Esophagus muscularis mucosa (tissue), 3 donors: ENCODE measurements around the gene SLF2.

Experiments used
- CTCF ChIP-seq, 3 experiments: fragments of 200-600 bp in 2 of 3; fragments of 450-650 bp in 1 of 3; sonication (generic) in 2 of 3; IDR thresholded peaks; one replicate each; pipeline ENCODE4 v1.5.1; 2017 to 2019; ENCODE audit warnings: antibody characterized with exemption in 3 of 3, mild to moderate bottlenecking in 2 of 3, moderate library complexity in 1 of 3
- POLR2A ChIP-seq: fragments of 450-650 bp; IDR thresholded peaks from one replicate; pipeline ENCODE4 v1.6.1; 2017; ENCODE audit warnings: antibody characterized with exemption, moderate library complexity, mild to moderate bottlenecking, low read depth
- POLR2AphosphoS5 ChIP-seq, 2 donors: sonication (generic); formaldehyde crosslinking; IDR thresholded peaks; one replicate each; pipeline ENCODE4 v1.6.1; 2017; ENCODE audit warnings: antibody characterized with exemption in 2 of 2

- TF ChIP-seq CTCF (IDR thresholded peaks at IDR 0.05) (no peak), POLR2AphosphoS5 (IDR thresholded peaks at IDR 0.05) (no peak), POLR2A (no peak)
Observed at GRCh38 chr10:100913470-100913865, 705 bp downstream of the SLF2 start.
